Measurements from ENCODE around the gene GLI3.

GRCh38 chr7:42039921-42040320 lies 197.1 kb downstream of the GLI3 start:
- TF ChIP-seq CTCF (IDR thresholded peaks at IDR 0.05) (no peak), POLR2A (IDR thresholded peaks at IDR 0.05) (no peak), EP300 (IDR thresholded peaks at IDR 0.05) (no peak)

Measured in tibial nerve (tissue), 4 donors.